ENCODE data around the gene CEP57.

DNA sequence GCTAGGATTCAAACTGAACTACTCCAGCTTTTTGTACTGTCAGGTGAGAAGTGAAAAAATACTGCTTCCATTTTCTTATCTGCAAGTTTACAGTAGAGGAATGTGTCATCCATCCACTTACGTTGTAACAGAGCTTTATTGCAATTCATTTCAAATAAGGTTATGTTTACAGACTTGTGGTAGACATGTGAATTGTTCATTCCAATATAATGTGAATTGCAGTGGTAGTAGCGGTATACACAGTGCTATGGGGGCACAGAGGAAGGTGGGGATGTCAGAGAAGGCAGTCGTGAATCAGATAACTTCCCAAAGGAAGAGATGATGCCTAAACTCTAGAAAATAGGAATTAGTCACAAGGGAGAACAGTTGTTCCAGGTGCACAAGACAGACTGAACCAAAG is 42.5 kb downstream of the CEP57 start:
- TF ChIP-seq, protein P1, sequence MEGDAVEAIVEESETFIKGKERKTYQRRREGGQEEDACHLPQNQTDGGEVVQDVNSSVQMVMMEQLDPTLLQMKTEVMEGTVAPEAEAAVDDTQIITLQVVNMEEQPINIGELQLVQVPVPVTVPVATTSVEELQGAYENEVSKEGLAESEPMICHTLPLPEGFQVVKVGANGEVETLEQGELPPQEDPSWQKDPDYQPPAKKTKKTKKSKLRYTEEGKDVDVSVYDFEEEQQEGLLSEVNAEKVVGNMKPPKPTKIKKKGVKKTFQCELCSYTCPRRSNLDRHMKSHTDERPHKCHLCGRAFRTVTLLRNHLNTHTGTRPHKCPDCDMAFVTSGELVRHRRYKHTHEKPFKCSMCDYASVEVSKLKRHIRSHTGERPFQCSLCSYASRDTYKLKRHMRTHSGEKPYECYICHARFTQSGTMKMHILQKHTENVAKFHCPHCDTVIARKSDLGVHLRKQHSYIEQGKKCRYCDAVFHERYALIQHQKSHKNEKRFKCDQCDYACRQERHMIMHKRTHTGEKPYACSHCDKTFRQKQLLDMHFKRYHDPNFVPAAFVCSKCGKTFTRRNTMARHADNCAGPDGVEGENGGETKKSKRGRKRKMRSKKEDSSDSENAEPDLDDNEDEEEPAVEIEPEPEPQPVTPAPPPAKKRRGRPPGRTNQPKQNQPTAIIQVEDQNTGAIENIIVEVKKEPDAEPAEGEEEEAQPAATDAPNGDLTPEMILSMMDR (IDR thresholded peaks at IDR 0.05; ENCODE audit: poor library complexity) = no peak
- no peak for TF ChIP-seq EZH2phosphoT487 (IDR thresholded peaks at IDR 0.05; ENCODE audit: low read depth, severe bottlenecking, unreplicated experiment)
- no peak for TF ChIP-seq EZH2 (IDR thresholded peaks at IDR 0.05; ENCODE audit: borderline replicate concordance)

Measured in hepatocyte (in vitro differentiated cells).